IMR-90 (cell line): Measurements from ENCODE around the gene LHX1. TPM values are rescaled to one million over a fixed set of nuclear protein-coding genes. Genes with fewer than 3 reads are reported as not detected.

Experiments used
- ATAC-seq: fragments of 200-7000 bp; cut with Tn5 transposase; 2 replicates; pipeline ENCODE4 v1.9.1; 2020; ENCODE audit warnings: low read depth, mild to moderate bottlenecking, moderate library complexity
- BruUV-seq: library from RNA; stranded (reverse); fragments of 400-500 nt; replicated peaks from 2 replicates; lab custom pipeline; 2021; lab: Mats Ljungman, UMichigan
- CTCF ChIA-PET: fragments of 300-600 bp; formaldehyde crosslinking; extraction: SDS; loops from one replicate; lab custom pipeline; 2021; ENCODE audit warnings: antibody characterized with exemption; lab: Yijun Ruan, JAX
- POLR2A ChIA-PET: fragments of 300-600 bp; sonication (Branson Sonifier 250); formaldehyde crosslinking; loops from one replicate; lab custom pipeline; 2022; ENCODE audit warnings: antibody characterized with exemption; ENCODE audit not compliant: unreplicated experiment; lab: Charles Lee
- DNase-seq: peaks from one replicate; pipeline ENCODE4 v3.0.0; 2013
- H2AFZ ChIP-seq: replicated peaks from 2 replicates; pipeline ENCODE3; 2013; ENCODE audit warnings: low read length, mild to moderate bottlenecking; ENCODE audit not compliant: poor library complexity
- H2AK5ac ChIP-seq: 2 replicates; pipeline ENCODE4 v1.6.1; 2013; ENCODE audit warnings: low read depth, low read length, inconsistent platforms
- H2AK9ac ChIP-seq: replicated peaks from 2 replicates; pipeline ENCODE3; 2013; ENCODE audit warnings: mild to moderate bottlenecking, low read depth, low read length, moderate library complexity; ENCODE audit not compliant: poor library complexity
- H2BK120ac ChIP-seq: 2 replicates; pipeline ENCODE4 v1.6.1; 2013; ENCODE audit warnings: low read depth, low read length, inconsistent platforms
- H2BK15ac ChIP-seq: 3 replicates; pipeline ENCODE4 v1.6.1; 2013; ENCODE audit warnings: low read depth, low read length, inconsistent platforms
- H2BK20ac ChIP-seq: 2 replicates; pipeline ENCODE4 v1.6.1; 2013; ENCODE audit warnings: low read depth, mild to moderate bottlenecking, inconsistent platforms, low read length, moderate library complexity
- H2BK5ac ChIP-seq: 2 replicates; pipeline ENCODE4 v1.6.1; 2013; ENCODE audit warnings: mild to moderate bottlenecking, low read depth, low read length, inconsistent platforms; ENCODE audit not compliant: poor library complexity, severe bottlenecking
- H3K14ac ChIP-seq: replicated peaks from 2 replicates; pipeline ENCODE4 v1.6.1; 2013; ENCODE audit warnings: low read depth, low read length, inconsistent platforms
- H3K18ac ChIP-seq: 2 replicates; pipeline ENCODE4 v1.6.1; 2013; ENCODE audit warnings: low read depth, low read length, control low read depth
- H3K23ac ChIP-seq: 2 replicates; pipeline ENCODE4 v1.6.1; 2013; ENCODE audit warnings: low read depth, low read length, inconsistent platforms
- H3K27ac ChIP-seq: 2 replicates; pipeline ENCODE4 v1.5.1; 2013; ENCODE audit warnings: mild to moderate bottlenecking, control low read depth, low read length; ENCODE audit not compliant: insufficient read depth
- H3K27me3 ChIP-seq: 2 replicates; pipeline ENCODE4 v1.6.1; 2013; ENCODE audit warnings: low read length; ENCODE audit not compliant: control insufficient read depth, insufficient read depth
- H3K36me3 ChIP-seq: 2 replicates; pipeline ENCODE4 v1.6.1; 2013; ENCODE audit warnings: low read length, mixed read lengths; ENCODE audit not compliant: control insufficient read depth, insufficient read depth
- H3K4ac ChIP-seq: 2 replicates; pipeline ENCODE4 v1.6.1; 2013; ENCODE audit warnings: low read depth, low read length, inconsistent platforms
- H3K4me1 ChIP-seq: 2 replicates; pipeline ENCODE4 v1.6.1; 2013; ENCODE audit warnings: low read length, mixed read lengths; ENCODE audit not compliant: control insufficient read depth, insufficient read depth
- H3K4me2 ChIP-seq: 2 replicates; pipeline ENCODE4 v1.6.1; 2013; ENCODE audit warnings: low read depth, mild to moderate bottlenecking, control low read depth, low read length, moderate library complexity
- H3K4me3 ChIP-seq: 2 replicates; pipeline ENCODE4 v1.5.1; 2013; ENCODE audit warnings: low read depth, mild to moderate bottlenecking, control low read depth, low read length, moderate library complexity; ENCODE audit not compliant: insufficient read depth
- H3K56ac ChIP-seq: 2 replicates; pipeline ENCODE4 v1.6.1; 2013; ENCODE audit warnings: low read length, inconsistent platforms; ENCODE audit not compliant: insufficient read depth; ENCODE audit errors: extremely low read depth
- H3K79me1 ChIP-seq, 2 experiments: 2 replicates each; pipeline ENCODE4 v1.6.1; 2013; ENCODE audit warnings: low read length in 2 of 2, inconsistent platforms in 1 of 2, low read depth in 1 of 2
- H3K9ac ChIP-seq: 2 replicates; pipeline ENCODE4 v1.6.1; 2013; ENCODE audit warnings: low read depth, low read length, control low read depth
- H3K9me1 ChIP-seq: 2 replicates; pipeline ENCODE4 v1.6.1; 2013; ENCODE audit warnings: low read length, inconsistent platforms; ENCODE audit not compliant: insufficient read depth
- H3K9me3 ChIP-seq: 2 replicates; pipeline ENCODE4 v1.6.1; 2013; ENCODE audit warnings: low read length; ENCODE audit not compliant: control insufficient read depth, insufficient read depth
- H4K20me1 ChIP-seq: 2 replicates; pipeline ENCODE4 v1.6.1; 2013; ENCODE audit warnings: low read length, inconsistent platforms; ENCODE audit not compliant: insufficient read depth
- H4K5ac ChIP-seq: 2 replicates; pipeline ENCODE4 v1.6.1; 2013; ENCODE audit warnings: mild to moderate bottlenecking, low read depth, low read length, control low read depth
- H4K8ac ChIP-seq, 2 experiments: 2 replicates each; pipeline ENCODE4 v1.6.1; 2013; ENCODE audit warnings: low read depth in 2 of 2, low read length in 2 of 2, control low read depth in 1 of 2, inconsistent platforms in 1 of 2
- H4K91ac ChIP-seq: 2 replicates; pipeline ENCODE4 v1.6.1; 2013; ENCODE audit warnings: low read depth, low read length, inconsistent platforms; ENCODE audit not compliant: insufficient read depth
- FOS ChIP-seq: fragments of 150-350 bp; IDR thresholded peaks from 2 replicates; pipeline ENCODE4 v1.6.1; 2016; ENCODE audit warnings: low read depth, low read length
- MAZ ChIP-seq: IDR thresholded peaks from 2 replicates; pipeline ENCODE4 v1.6.1; 2012; ENCODE audit warnings: low read depth, mild to moderate bottlenecking, low read length, improper control_type of control experiment, moderate library complexity, borderline replicate concordance
- USF2 ChIP-seq: fragments of 150-350 bp; IDR thresholded peaks from 2 replicates; pipeline ENCODE4 v1.6.1; 2017; ENCODE audit warnings: mild to moderate bottlenecking, antibody characterized with exemption, low read length, low read depth
- WGBS, 2 experiments: methylation state at CpG; one replicate each; pipeline versions ENCODE4 v1.1.5 to v1.1.7; 2013; ENCODE audit warnings: missing lambda C conversion rate in 2 of 2; ENCODE audit not compliant: insufficient read length in 1 of 2; ENCODE audit errors: extremely low coverage in 2 of 2; 5-methylcytosine and 5-hydroxymethylcytosine counted together
- dilution Hi-C: fragments of 300-500 bp; cut with HindIII; formaldehyde crosslinking; loops from one replicate; pipeline ENCODE4 v1.14.3; 2018; ENCODE audit warnings: low sequenced_read_pairs; ENCODE audit not compliant: unreplicated experiment
- in situ Hi-C: fragments of 300-500 bp; cut with MboI; formaldehyde crosslinking; loops from 3 replicates; pipeline ENCODE4 v1.14.3; 2019; ENCODE audit warnings: low sequenced_read_pairs, inconsistent platforms, mixed read lengths
- intact Hi-C: fragments of 100-400 bp; cut with micrococcal nuclease; formaldehyde crosslinking; loops from 2 replicates; pipeline ENCODE4 v1.10.0; 2022
- polyA plus RNA-seq, 3 experiments: library from polyadenylated mRNA; depleted of rRNA; stranded (reverse); fragments of >200 nt; gene quantifications; 2 replicates each; pipeline ENCODE4 v1.2.3, GENCODE V29; 2012; ENCODE audit warnings: low replicate concordance in 1 of 3
- total RNA-seq: library from RNA; depleted of rRNA; stranded (reverse); fragments of >200 nt; gene quantifications from 2 replicates; pipeline ENCODE4 v1.2.3, GENCODE V29; 2012

Gene LHX1
- total and polyA plus RNA-seq, 2 of the 4 experiments (the other 2 are of a cell fraction), result not detected

- peak; percentile 14; the same call in 1 of the 2 replicates for TF ChIP-seq FOS
- peak; percentile 16; the same call in 1 of the 2 replicates for TF ChIP-seq USF2
- no peak for TF ChIP-seq MAZ
- in situ Hi-C loops, result no loop called here
- no peak overlapping the region for H4K5ac ChIP-seq
- no peaks in the 10 kb centered on the region for H3K9me1 ChIP-seq
- H3K18ac ChIP-seq, result no peak overlapping the region
- no peak overlapping the region for H3K4me2 ChIP-seq
- H2BK120ac ChIP-seq, result no peak overlapping the region
- H3K56ac ChIP-seq, result no peak overlapping the region
- ATAC-seq, result no peak
- H3K4me1 ChIP-seq, result no peaks in the 10 kb centered on the region
- H3K9ac ChIP-seq, result no peak overlapping the region
- no peak overlapping the region for H4K8ac ChIP-seq
- no peak overlapping the region for H4K91ac ChIP-seq
- 0 out of 2 replicates have a peak overlapping the region, but pooled peaks have one; percentile 21 for H3K14ac ChIP-seq
- peaks cover 11% of the 10 kb centered on the region for H3K27me3 ChIP-seq
- H2BK5ac ChIP-seq, result no peak overlapping the region
- ChIA-PET POLR2A (no interaction called here), CTCF (no interaction called here)
- no peak overlapping the region for H3K27ac ChIP-seq
- dilution Hi-C loops, result no loop called here
- H2AFZ ChIP-seq, result no peak overlapping the region
- DNase-seq, result peak; percentile 33
- intact Hi-C loops, result no loop called here
- no peaks in the 10 kb centered on the region for H3K9me3 ChIP-seq
- H2AK9ac ChIP-seq, result no peak overlapping the region
- no peaks in the 10 kb centered on the region for H3K79me1 ChIP-seq
- H3K4me3 ChIP-seq, result no peak overlapping the region
- H2BK20ac ChIP-seq, result no peak overlapping the region
- BruUV-seq, result no TSS peak
- no peak overlapping the region for H2BK15ac ChIP-seq
- no peaks in the 10 kb centered on the region for H3K36me3 ChIP-seq
- no peak overlapping the region for H3K23ac ChIP-seq
- H2AK5ac ChIP-seq, result no peak overlapping the region
- H3K4ac ChIP-seq, result no peak overlapping the region
- WGBS, 2 experiments, result 75% methylated on average over 3 of the region's 14 CpGs; no CpG with 5 or more reads in 1 of the 2 experiments
- H4K20me1 ChIP-seq, result no peaks in the 10 kb centered on the region
These were observed 35.8 kb upstream of the LHX1 start for GRCh38 chr17:36901506-36901905.
